Adipocyte (in vitro differentiated cells): ENCODE measurements around the gene PUS10.
"Not testable (repeated sequence)": the region's sequence is repeated elsewhere in the genome, so short reads cannot be mapped to it uniquely, and the experiment has no call there.

Experiments
- DNase-seq: peaks from one replicate; pipeline ENCODE4 v3.0.0-alpha.2; 2015; ENCODE audit warnings: low read depth
- H3K27me3 ChIP-seq: replicated peaks from 2 replicates; pipeline ENCODE4 v1.7.0; 2013; ENCODE audit warnings: mild to moderate bottlenecking, low read length, moderate library complexity; ENCODE audit not compliant: control insufficient read depth, insufficient read depth
- H3K36me3 ChIP-seq: 2 replicates; pipeline ENCODE4 v1.7.0; 2013; ENCODE audit warnings: low read length, mild to moderate bottlenecking, moderate library complexity; ENCODE audit not compliant: control insufficient read depth, insufficient read depth, severe bottlenecking
- H3K4me1 ChIP-seq: 2 replicates; pipeline ENCODE4 v1.7.0; 2013; ENCODE audit warnings: mild to moderate bottlenecking, low read length, moderate library complexity; ENCODE audit not compliant: control insufficient read depth, insufficient read depth
- H3K4me3 ChIP-seq: 2 replicates; pipeline ENCODE4 v1.7.0; 2013; ENCODE audit warnings: mild to moderate bottlenecking, low read length, moderate library complexity
- H3K9ac ChIP-seq: 2 replicates; pipeline ENCODE4 v1.7.0; 2013; ENCODE audit warnings: mild to moderate bottlenecking, low read length, moderate library complexity
- H3K9me3 ChIP-seq: 2 replicates; pipeline ENCODE4 v1.7.0; 2013; ENCODE audit warnings: mild to moderate bottlenecking, low read length, moderate library complexity; ENCODE audit not compliant: control insufficient read depth

Gene PUS10

GRCh38 chr2:61017556-61018317, at the start of gene PUS10, which contains the start of gene PEX13:
PUS10 (minus strand) TSS chr2:61018255; CDS start chr2:61011890, 6,365 bp downstream.
PEX13 (plus strand) TSS chr2:61017720; CDS start chr2:61017760, 40 bp downstream.
- Histone ChIP-seq H3K4me1 (peaks cover 33% of the 10 kb centered on the region), H3K4me3 (peak within 1 kb of the TSS; percentile 99), H3K9ac (peak within 1 kb of the TSS; percentile 94), H3K36me3 (no peaks in the 10 kb centered on the region), H3K9me3 (no peaks in the 10 kb centered on the region), H3K27me3 (no peaks in the 10 kb centered on the region)
- DNase-seq: peak; percentile 88

- H3K36me3 ChIP-seq: peaks cover 4% of the 10 kb centered on the region
- H3K4me3 ChIP-seq: peak within 1 kb of the TSS; percentile 91
- peak; percentile 95 for DNase-seq
Observed at GRCh38 chr2:61065714-61066709, 48.0 kb upstream of the PUS10 start, which contains the start of gene SANBR. SANBR (plus strand) TSS chr2:61065871; CDS start chr2:61070351, 4,480 bp downstream.

GRCh38 chr2:61059382-61059781, 41.3 kb upstream of the PUS10 start:
- Histone ChIP-seq H3K9me3 (no peaks in the 10 kb centered on the region), H3K36me3 (peaks cover 6% of the 10 kb centered on the region)
- DNase-seq: no peak

More at GRCh38 chr2:61065714-61066709, 48.0 kb upstream of the PUS10 start, which contains the start of gene SANBR:
- Histone ChIP-seq H3K4me1 (peaks cover 11% of the 10 kb centered on the region), H3K9me3 (no peaks in the 10 kb centered on the region), H3K9ac (peak within 1 kb of the TSS; percentile 91), H3K27me3 (no peaks in the 10 kb centered on the region)

GRCh38 chr2:61057562-61057961, 39.5 kb upstream of the PUS10 start:
- no peak overlapping the region for H3K9ac ChIP-seq
- H3K36me3 ChIP-seq: peaks cover 11% of the 10 kb centered on the region
- H3K4me3 ChIP-seq: no peak overlapping the region
- H3K4me1 ChIP-seq: no peaks in the 10 kb centered on the region
- H3K9me3 ChIP-seq: no peaks in the 10 kb centered on the region
- no peaks in the 10 kb centered on the region for H3K27me3 ChIP-seq
- no peak for DNase-seq

More at GRCh38 chr2:61059382-61059781, 41.3 kb upstream of the PUS10 start:
- Histone ChIP-seq H3K4me1 (no peaks in the 10 kb centered on the region), H3K27me3 (no peaks in the 10 kb centered on the region), H3K9ac (no peak overlapping the region), H3K4me3 (no peak overlapping the region)

- Histone ChIP-seq H3K36me3 (peaks cover 19% of the 10 kb centered on the region), H3K4me3 (no peak overlapping the region), H3K4me1 (no peaks in the 10 kb centered on the region), H3K9ac (no peak overlapping the region), H3K27me3 (no peaks in the 10 kb centered on the region), H3K9me3 (no peaks in the 10 kb centered on the region)
- peak; percentile 42 for DNase-seq
Observed at GRCh38 chr2:61055557-61055956, 37.5 kb upstream of the PUS10 start.

GRCh38 chr2:61045999-61046398, 27.9 kb upstream of the PUS10 start:
- peak; percentile 31 for DNase-seq
- Histone ChIP-seq H3K4me1 (peaks cover 16% of the 10 kb centered on the region), H3K36me3 (peaks cover 34% of the 10 kb centered on the region), H3K27me3 (no peaks in the 10 kb centered on the region), H3K9me3 (no peaks in the 10 kb centered on the region), H3K9ac (no peak overlapping the region), H3K4me3 (no peak overlapping the region)

GRCh38 chr2:61045226-61045625, 27.2 kb upstream of the PUS10 start:
- Histone ChIP-seq H3K27me3 (no peaks in the 10 kb centered on the region), H3K9me3 (no peaks in the 10 kb centered on the region), H3K4me1 (peaks cover 16% of the 10 kb centered on the region), H3K9ac (no peak overlapping the region), H3K4me3 (no peak overlapping the region), H3K36me3 (peaks cover 28% of the 10 kb centered on the region)
- DNase-seq: no peak

- H3K4me1 ChIP-seq: peaks cover 16% of the 10 kb centered on the region
- peaks cover 23% of the 10 kb centered on the region for H3K36me3 ChIP-seq
- H3K27me3 ChIP-seq: no peaks in the 10 kb centered on the region
- no peak overlapping the region for H3K4me3 ChIP-seq
- H3K9me3 ChIP-seq: no peaks in the 10 kb centered on the region
- DNase-seq: no peak
- H3K9ac ChIP-seq: no peak overlapping the region
Observed at GRCh38 chr2:61044636-61045035, 26.6 kb upstream of the PUS10 start.

- H3K4me1 ChIP-seq: peaks cover 16% of the 10 kb centered on the region
- H3K36me3 ChIP-seq: peaks cover 7% of the 10 kb centered on the region
- H3K4me3 ChIP-seq: no peak overlapping the region
- no peaks in the 10 kb centered on the region for H3K9me3 ChIP-seq
- H3K9ac ChIP-seq: no peak overlapping the region
- no peak for DNase-seq
- H3K27me3 ChIP-seq: no peaks in the 10 kb centered on the region
Observed at GRCh38 chr2:61042807-61043206, 24.8 kb upstream of the PUS10 start.

- not testable (repeated sequence) for H3K4me3 ChIP-seq, H3K4me1 ChIP-seq, DNase-seq, H3K27me3 ChIP-seq, H3K9me3 ChIP-seq, H3K9ac ChIP-seq
- peaks cover 34% of the 10 kb centered on the region for H3K36me3 ChIP-seq
Observed at GRCh38 chr2:61036643-61037042, 18.6 kb upstream of the PUS10 start.

GRCh38 chr2:61034592-61034991, 16.5 kb upstream of the PUS10 start:
- H3K27me3 ChIP-seq, H3K4me3 ChIP-seq, DNase-seq, H3K9me3 ChIP-seq, H3K9ac ChIP-seq, H3K4me1 ChIP-seq: not testable (repeated sequence)
- peaks cover 40% of the 10 kb centered on the region for H3K36me3 ChIP-seq
